Testis (tissue), 2 donors: ENCODE data around the gene GPC6.

Source experiments
- CTCF ChIP-seq, 3 experiments: fragments of 450-650 bp in 2 of 3; fragments of 200-600 bp in 1 of 3; sonication (generic) in 1 of 3; IDR thresholded peaks; one replicate each; pipeline ENCODE4 v1.5.1; 2016 to 2019; ENCODE audit warnings: antibody characterized with exemption in 3 of 3, mild to moderate bottlenecking in 2 of 3, moderate library complexity in 1 of 3
- POLR2A ChIP-seq: fragments of 450-650 bp; IDR thresholded peaks from one replicate; pipeline ENCODE4 v1.6.1; 2017; ENCODE audit warnings: antibody characterized with exemption, mild to moderate bottlenecking, moderate library complexity

DNA sequence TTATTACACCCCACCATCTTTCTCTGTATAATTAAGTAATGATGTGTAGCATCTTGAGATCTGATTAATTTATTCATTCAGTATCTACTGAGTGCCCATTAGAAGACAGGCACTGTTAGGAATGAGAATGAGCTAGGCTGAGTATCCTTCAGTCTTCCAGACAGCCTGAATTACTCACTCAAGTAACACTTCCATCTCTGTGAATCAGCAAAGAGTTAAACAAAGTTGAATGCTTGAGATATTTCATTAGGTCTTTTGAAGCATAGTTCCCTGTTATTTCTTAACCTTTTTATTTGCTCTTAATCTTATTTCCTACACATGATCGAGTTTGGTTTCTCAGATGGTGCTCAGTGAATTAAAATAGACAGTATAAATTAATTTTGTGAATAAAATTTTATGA lies 839.1 kb downstream of the GPC6 start:
- TF ChIP-seq CTCF (IDR thresholded peaks at IDR 0.05): no peak
- TF ChIP-seq POLR2A: no peak
